Prostate gland (tissue), 2 donors: ENCODE data around the gene SERBP1. TPM values are rescaled to one million over a fixed set of nuclear protein-coding genes. Genes with fewer than 3 reads are reported as not detected.

Experiments
- DNase-seq: peaks from one replicate; pipeline ENCODE4 v3.0.0-alpha.2; 2019; ENCODE audit warnings: low spot score
- H3K27ac ChIP-seq, 2 donors: fragments of 200-600 bp; sonication (generic); 2 replicates each; pipeline ENCODE4 v1.5.1; 2017 to 2019
- H3K27me3 ChIP-seq: fragments of 200-600 bp; sonication (generic); replicated peaks from 2 replicates; pipeline ENCODE4 v1.5.1; 2019; ENCODE audit not compliant: insufficient read depth
- H3K36me3 ChIP-seq, 2 donors: fragments of 200-600 bp; sonication (generic); 1 replicate in 1 of 2; 2 replicates in 1 of 2; pipeline versions ENCODE4 v1.5.1 to v1.8.1; 2017 to 2019
- H3K4me1 ChIP-seq: fragments of 200-600 bp; sonication (generic); replicated peaks from 2 replicates; pipeline ENCODE4 v1.5.1; 2019
- H3K4me3 ChIP-seq, 2 donors: fragments of 200-600 bp; sonication (generic); 2 replicates each; pipeline ENCODE4 v1.5.1; 2017 to 2019
- H3K9me3 ChIP-seq: fragments of 200-600 bp; sonication (generic); 2 replicates; pipeline ENCODE4 v1.5.1; 2017
- POLR2A ChIP-seq: fragments of 450-650 bp; IDR thresholded peaks from one replicate; pipeline ENCODE4 v1.6.1; 2016; ENCODE audit warnings: antibody characterized with exemption, mild to moderate bottlenecking
- POLR2AphosphoS5 ChIP-seq: sonication (generic); formaldehyde crosslinking; IDR thresholded peaks from one replicate; pipeline ENCODE4 v1.6.1; 2017; ENCODE audit warnings: antibody characterized with exemption
- WGBS: methylation state at CpG from one replicate; pipeline ENCODE4 v1.1.5; 2018; 5-methylcytosine and 5-hydroxymethylcytosine counted together
- intact Hi-C: fragments of 100-400 bp; cut with DNase I; formaldehyde crosslinking; loops from one replicate; pipeline ENCODE4 v1.14.2; 2022
- small RNA-seq, 2 donors: library from RNA; depleted of rRNA; stranded (forward); fragments of <200 nt; gene quantifications; one replicate each; pipeline ENCODE3, GENCODE V24; 2016
- total RNA-seq, 2 donors: library from RNA; depleted of rRNA; stranded (reverse); fragments of >200 nt; gene quantifications; one replicate each; pipeline ENCODE4 v1.1.0, GENCODE V29; 2016
- TF ChIP-seq, protein P1 (sequence below), 4 experiments: fragments of 200-600 bp in 2 of 4; fragments of 450-650 bp in 2 of 4; sonication (generic) in 2 of 4; IDR thresholded peaks; 1 replicate in 3 of 4; 2 replicates in 1 of 4; pipeline ENCODE4 v1.5.1; 2016 to 2019; ENCODE audit warnings: antibody characterized with exemption in 4 of 4, mild to moderate bottlenecking in 2 of 4, moderate library complexity in 2 of 4

The SERBP1 gene
- total RNA-seq, 2 donors from 2014 or later: 155 to 169 TPM

DNA sequence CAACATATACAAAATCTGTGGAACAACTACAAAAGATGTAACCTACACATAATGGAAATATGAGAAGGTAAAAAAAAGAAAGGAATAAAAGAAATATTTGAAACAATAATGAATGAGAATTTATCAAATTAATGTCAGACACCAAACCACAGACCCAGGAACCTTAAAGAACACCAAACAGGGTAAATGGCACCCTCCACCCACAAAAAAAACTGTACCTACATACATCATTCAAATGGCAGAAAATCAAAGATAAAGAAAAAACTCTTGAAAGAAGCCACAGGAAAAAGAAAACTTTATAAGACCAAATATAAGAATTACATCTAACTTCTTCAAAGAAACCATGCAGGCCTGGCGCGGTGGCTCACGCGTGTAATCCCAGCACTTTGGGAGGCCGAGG lies 68.6 kb downstream of the SERBP1 start:
- Histone ChIP-seq H3K27me3 (no peaks in the 10 kb centered on the region), H3K36me3 (no peaks in the 10 kb centered on the region), H3K4me3 (no peak overlapping the region), H3K4me1 (no peaks in the 10 kb centered on the region), H3K27ac (no peak overlapping the region), H3K9me3 (no peaks in the 10 kb centered on the region)
- TF ChIP-seq, protein P1, sequence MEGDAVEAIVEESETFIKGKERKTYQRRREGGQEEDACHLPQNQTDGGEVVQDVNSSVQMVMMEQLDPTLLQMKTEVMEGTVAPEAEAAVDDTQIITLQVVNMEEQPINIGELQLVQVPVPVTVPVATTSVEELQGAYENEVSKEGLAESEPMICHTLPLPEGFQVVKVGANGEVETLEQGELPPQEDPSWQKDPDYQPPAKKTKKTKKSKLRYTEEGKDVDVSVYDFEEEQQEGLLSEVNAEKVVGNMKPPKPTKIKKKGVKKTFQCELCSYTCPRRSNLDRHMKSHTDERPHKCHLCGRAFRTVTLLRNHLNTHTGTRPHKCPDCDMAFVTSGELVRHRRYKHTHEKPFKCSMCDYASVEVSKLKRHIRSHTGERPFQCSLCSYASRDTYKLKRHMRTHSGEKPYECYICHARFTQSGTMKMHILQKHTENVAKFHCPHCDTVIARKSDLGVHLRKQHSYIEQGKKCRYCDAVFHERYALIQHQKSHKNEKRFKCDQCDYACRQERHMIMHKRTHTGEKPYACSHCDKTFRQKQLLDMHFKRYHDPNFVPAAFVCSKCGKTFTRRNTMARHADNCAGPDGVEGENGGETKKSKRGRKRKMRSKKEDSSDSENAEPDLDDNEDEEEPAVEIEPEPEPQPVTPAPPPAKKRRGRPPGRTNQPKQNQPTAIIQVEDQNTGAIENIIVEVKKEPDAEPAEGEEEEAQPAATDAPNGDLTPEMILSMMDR (IDR thresholded peaks at IDR 0.05): no peak
- TF ChIP-seq POLR2AphosphoS5: no peak
- TF ChIP-seq POLR2A: no peak
- DNase-seq: no peak
- intact Hi-C loops: no loop called here
- WGBS: 95% methylated on average over 5 of the region's 5 CpGs

- Histone ChIP-seq H3K4me3 (no peak overlapping the region), H3K27me3 (no peaks in the 10 kb centered on the region), H3K27ac (no peak overlapping the region), H3K9me3 (no peaks in the 10 kb centered on the region), H3K36me3 (no peaks in the 10 kb centered on the region), H3K4me1 (no peaks in the 10 kb centered on the region)
- no peak for DNase-seq
- TF ChIP-seq, protein P1 (IDR thresholded peaks at IDR 0.05): no peak
- TF ChIP-seq POLR2A (no peak), POLR2AphosphoS5 (no peak)
- intact Hi-C loops: no loop called here
- WGBS: 96% methylated on average over 1 of the region's 1 CpG
Observed at GRCh38 chr1:67359592-67359991, 70.6 kb downstream of the SERBP1 start.

Small RNAs within 50 kb of the gene (small RNA-seq; reads per million reads assigned to genes)
- 0 reads per million in 2 donors for gene RNU6-387P

Other genes with a start within 250 kb of the SERBP1 start
- gene IL12RB2, start 122.5 kb downstream of the SERBP1 start, total RNA-seq: 1 to 10 TPM in 1 of 2 donors, under 1 TPM in 1; 0.18 to 1.6 TPM